RWPE1 (cell line): ENCODE results near the gene VENTX.
"Not testable (repeated sequence)": the region's sequence is repeated elsewhere in the genome, so short reads cannot be mapped to it uniquely, and the experiment has no call there.

Source experiments
- CTCF ChIA-PET: fragments of 350-600 bp; sonication (Branson Sonifier 250); formaldehyde crosslinking; extraction: SDS; loops from one replicate; lab custom pipeline; 2021; lab: Yijun Ruan, JAX
- POLR2A ChIA-PET: fragments of 400-600 bp; formaldehyde crosslinking; extraction: SDS; loops from one replicate; lab custom pipeline; 2020; ENCODE audit warnings: antibody characterized with exemption; ENCODE audit not compliant: low non-redundant PET; lab: Yijun Ruan, JAX
- DNase-seq: peaks from one replicate; pipeline ENCODE4 v3.0.0; 2012; ENCODE audit warnings: low spot score
- H3K27ac ChIP-seq: fragments of 450-650 bp; 2 replicates; pipeline ENCODE4 v1.5.1; 2017
- TF ChIP-seq, protein P1 (sequence below): fragments of 450-650 bp; conservative IDR thresholded peaks from 2 replicates; pipeline ENCODE4 v1.5.1; 2017; ENCODE audit warnings: low read depth, mild to moderate bottlenecking

The VENTX gene

DNA sequence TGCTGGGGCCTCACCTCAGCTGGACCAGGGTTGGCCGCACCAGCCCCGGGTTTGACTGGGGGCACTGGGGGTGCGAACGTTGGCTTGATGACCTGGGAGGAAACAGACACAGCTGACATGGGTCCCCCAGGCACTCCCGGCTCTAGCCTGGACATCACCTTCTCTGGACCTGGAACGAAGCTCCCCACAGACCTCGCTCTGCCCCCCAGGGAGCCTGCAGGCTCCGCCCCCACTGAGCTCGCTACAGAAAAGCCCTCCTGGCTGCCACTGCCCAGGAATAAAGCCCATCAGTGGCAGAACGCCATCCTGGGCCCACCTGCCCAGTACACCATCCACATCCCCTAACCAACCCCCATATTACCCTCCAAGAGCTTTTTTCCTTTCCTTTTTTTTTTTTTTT, 26.0 kb downstream of the VENTX start:
- CTCF ChIA-PET = interaction anchor here (0.6 to 1.1 kb wide), 2 partner anchors 17 to 37 kb away, joined by 3 to 5 read pairs; no protein-coding TSS in a partner anchor
- TF ChIP-seq, protein P1, sequence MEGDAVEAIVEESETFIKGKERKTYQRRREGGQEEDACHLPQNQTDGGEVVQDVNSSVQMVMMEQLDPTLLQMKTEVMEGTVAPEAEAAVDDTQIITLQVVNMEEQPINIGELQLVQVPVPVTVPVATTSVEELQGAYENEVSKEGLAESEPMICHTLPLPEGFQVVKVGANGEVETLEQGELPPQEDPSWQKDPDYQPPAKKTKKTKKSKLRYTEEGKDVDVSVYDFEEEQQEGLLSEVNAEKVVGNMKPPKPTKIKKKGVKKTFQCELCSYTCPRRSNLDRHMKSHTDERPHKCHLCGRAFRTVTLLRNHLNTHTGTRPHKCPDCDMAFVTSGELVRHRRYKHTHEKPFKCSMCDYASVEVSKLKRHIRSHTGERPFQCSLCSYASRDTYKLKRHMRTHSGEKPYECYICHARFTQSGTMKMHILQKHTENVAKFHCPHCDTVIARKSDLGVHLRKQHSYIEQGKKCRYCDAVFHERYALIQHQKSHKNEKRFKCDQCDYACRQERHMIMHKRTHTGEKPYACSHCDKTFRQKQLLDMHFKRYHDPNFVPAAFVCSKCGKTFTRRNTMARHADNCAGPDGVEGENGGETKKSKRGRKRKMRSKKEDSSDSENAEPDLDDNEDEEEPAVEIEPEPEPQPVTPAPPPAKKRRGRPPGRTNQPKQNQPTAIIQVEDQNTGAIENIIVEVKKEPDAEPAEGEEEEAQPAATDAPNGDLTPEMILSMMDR = no peak
- POLR2A ChIA-PET = interaction anchor here (0.6 to 0.7 kb wide), 2 partner anchors 90 to 158 kb away, joined by 3 read pairs; no protein-coding TSS in a partner anchor
- no peak for DNase-seq
- peak overlapping the region; percentile 89 for H3K27ac ChIP-seq

DNA sequence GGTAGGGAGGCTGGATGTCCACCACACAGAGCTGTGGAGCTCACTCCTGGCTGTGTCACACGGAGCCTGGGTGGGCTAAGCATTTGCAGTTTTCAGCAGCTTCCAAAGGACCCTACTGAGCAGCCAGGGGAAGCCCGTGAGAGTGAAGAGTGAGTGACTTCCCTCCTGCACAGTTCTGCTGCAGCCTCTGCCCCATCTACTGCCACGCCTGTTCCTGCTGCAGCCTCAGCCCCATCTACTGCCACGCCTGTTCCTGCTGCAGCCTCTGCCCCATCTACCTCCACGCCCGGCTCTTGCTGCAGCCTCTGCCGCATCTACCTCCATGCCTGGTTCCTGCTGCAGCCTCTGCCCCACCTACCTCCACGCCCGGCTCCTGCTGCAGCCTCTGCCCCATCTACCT, 26.8 kb downstream of the VENTX start:
- TF ChIP-seq, protein P1 = no peak
- POLR2A ChIA-PET = interaction anchor here (0.7 kb wide), 1 partner anchor 157 kb away, joined by 3 read pairs; no protein-coding TSS in a partner anchor

GRCh38 chr10:133265052-133265451, 27.4 kb downstream of the VENTX start:
- H3K27ac ChIP-seq, DNase-seq, POLR2A ChIA-PET, CTCF ChIA-PET: not testable (repeated sequence)

More for the DNA sequence above, 26.8 kb downstream of the VENTX start:
- peak overlapping the region; percentile 89 for H3K27ac ChIP-seq
- CTCF ChIA-PET = interaction anchor here (1.1 kb wide), 1 partner anchor 18 kb away, joined by 5 read pairs; no protein-coding TSS in a partner anchor
- DNase-seq = no peak

DNA sequence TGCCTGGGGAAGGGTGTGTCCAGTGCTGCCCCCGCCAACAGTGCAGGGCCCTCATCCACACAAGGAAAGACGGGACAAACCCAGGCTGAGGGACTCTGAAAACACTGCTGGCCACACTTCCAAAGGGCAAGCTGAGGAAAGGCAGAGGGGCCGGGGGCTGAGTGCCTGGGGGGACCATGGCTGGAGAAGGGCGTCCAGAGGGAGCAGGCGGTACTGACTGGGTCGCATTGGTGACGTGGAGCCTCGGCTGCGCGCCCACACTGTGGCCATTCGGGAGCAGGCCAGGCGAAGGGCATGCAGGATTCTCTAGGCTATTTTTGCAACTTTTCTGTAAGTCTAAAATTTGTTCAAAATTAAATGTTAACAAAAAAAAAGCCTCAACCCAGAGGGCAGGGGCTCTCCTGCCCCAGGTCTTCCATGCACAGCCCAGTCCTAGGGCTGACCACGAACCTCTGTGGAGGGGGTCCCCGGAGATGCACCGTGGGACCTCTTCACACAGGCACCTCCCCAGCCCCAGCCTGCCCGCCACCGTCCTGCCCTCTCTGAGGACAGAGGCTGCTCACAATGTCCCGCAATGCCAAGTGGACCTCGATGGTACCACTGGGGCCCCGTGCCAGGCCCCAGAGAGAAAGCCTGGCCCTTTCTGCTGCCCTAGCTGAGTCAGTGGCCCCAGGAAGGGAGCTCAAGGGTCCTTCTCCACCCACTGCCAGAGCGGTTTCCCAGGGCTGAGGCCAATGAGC, 28.6 kb downstream of the VENTX start:
- no peak for DNase-seq
- peak overlapping the region; percentile 49 for H3K27ac ChIP-seq
- CTCF ChIA-PET = interaction anchor here (0.6 kb wide), 1 partner anchor 20 kb away, joined by 8 read pairs; no protein-coding TSS in a partner anchor
- TF ChIP-seq, protein P1 = no peak
- POLR2A ChIA-PET = no interaction called here

DNA sequence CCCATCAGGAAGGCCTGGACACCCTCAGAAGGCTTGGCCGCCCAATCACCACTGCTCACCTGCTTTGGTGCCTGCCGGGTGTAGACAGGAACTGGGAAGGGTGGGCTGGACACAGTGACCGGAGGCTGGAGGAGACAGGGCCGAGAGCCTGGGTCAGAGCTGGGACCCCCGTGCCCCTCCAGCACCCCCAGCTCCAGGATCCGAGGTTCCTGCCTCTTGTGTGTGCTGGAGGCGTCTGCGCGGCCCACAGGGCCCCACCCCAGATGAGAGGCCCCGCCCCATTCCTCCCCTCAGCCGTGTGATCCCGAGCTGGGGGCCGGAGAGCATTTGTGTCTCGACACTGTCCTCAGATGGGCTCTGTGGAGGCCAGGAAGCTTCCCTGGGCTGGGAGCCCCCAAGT, 29.6 kb downstream of the VENTX start:
- POLR2A ChIA-PET = no interaction called here
- CTCF ChIA-PET = no interaction called here

GRCh38 chr10:133267829-133268228, 30.2 kb downstream of the VENTX start:
- TF ChIP-seq, protein P1 = no peak
- no peak overlapping the region for H3K27ac ChIP-seq
- ChIA-PET POLR2A (no interaction called here), CTCF (no interaction called here)
- no peak for DNase-seq

More for the DNA sequence above, 29.6 kb downstream of the VENTX start:
- TF ChIP-seq, protein P1 = no peak
- DNase-seq = no peak
- H3K27ac ChIP-seq = no peak overlapping the region

- DNase-seq = no peak
- CTCF ChIA-PET = no interaction called here
- POLR2A ChIA-PET = no interaction called here
- TF ChIP-seq, protein P1 = no peak
- H3K27ac ChIP-seq = no peak overlapping the region
Observed at GRCh38 chr10:133268532-133268931, 30.9 kb downstream of the VENTX start.
